Measurements from ENCODE around the gene DNMT3A.
A peak's percentile ranks its signal among the peaks of the same experiment; 100 is the strongest.

Gene DNMT3A

DNA sequence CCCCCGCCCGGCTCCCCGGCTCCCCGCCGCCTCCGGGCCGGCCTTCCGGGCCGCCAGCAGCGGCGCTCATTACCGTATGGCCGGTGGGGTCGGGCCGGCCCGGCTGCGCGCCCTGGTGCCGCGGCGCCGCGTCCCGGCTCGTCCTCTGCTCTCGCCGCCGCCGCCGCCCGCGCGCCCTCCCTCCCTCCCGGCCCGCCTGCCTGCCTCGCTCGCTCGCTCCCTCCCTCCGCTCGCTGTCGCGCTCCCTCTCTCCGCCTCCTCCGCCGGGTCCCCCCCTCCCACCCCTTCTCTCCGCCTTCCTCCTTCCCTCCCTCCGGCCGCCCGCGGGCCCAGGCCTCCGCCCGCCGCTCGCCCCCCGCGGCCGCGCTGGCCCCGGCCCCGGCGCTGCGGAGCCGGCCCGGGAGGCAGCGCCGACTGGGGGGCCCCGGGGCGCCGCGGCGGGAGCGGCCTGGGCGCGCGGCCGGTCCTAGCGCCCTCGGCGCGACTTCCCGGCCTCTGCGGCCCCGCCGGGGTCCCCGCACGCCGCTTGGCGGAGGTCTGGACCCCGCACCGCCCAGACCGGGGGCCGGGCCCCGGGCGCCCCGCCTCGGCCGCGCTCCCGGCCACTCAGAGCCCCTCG lies at the start of gene DNMT3A:
Gene DNMT3A (minus strand): TSS at position 173 of the 619 bp plus-strand sequence. CDS start 27,941 bp downstream, outside the sequence.
- DNase-seq: peak; percentile 87

DNA sequence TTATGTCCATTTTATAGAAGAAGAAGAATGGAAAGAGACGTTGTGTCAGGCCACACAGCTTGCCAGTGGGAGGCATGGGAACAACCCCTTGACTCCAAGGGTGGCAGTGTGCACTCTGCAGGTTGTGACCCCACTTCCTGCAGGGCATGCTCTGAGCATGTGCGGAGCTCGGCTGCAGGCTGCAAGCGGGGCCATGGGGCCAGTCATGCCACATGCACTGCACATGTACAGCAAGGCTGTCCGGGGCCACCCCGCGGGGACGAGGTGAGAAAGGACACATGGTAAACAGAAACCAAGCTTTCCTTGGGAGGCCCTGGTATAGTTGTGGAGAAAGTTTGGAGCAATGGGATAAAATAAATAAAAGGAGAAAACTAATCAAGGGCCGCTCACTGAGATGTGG lies 47.4 kb upstream of the DNMT3A start:
- DNase-seq: no peak

DNA sequence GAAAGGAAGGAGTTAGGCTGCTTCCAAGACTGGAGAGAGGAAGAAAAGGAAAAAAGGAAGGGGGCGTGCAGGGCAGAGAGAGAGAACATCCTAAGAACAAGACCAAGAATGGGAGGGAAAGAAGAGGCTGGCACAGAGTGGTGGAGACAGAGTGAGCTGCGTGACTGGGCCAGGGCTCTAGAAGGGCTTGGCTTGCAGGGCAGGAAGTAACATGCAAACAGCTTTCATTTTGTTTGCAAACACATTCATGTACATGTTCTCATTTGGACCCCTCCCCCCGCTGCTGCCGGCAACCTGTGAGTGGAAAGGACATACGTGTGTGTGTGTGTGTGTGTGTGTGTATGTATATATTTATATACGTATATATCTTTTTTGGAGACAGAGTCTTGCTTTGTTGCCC lies 46.8 kb upstream of the DNMT3A start:
- DNase-seq: no peak

DNA sequence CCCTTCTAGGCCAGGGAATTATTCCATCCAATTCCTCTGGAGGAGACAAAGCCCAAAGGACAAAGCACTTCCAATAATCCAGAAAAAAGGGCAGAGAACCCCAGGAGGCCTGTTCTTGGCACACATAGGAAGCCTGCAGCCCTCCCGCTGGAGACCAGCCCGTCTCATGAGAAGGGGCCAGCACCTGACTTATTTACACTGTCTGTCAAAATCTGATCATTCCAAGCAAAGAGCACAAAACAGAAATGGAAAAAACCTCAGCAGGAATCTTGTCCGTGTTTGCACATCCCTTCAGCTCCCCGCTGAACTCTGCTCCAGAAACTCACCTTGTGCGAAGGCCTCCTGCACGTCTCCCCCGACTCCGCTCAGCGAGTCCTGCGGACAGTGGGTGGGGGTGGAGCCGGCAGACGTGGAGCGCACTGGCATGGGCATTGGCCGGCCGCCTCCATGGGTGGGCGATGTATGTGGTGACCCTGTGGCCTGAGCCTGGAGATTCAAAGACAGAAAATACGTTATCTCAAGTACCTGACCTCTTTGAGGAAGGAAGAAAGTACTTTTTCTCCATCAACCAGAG lies 46.2 kb upstream of the DNMT3A start:
- DNase-seq: no peak

DNA sequence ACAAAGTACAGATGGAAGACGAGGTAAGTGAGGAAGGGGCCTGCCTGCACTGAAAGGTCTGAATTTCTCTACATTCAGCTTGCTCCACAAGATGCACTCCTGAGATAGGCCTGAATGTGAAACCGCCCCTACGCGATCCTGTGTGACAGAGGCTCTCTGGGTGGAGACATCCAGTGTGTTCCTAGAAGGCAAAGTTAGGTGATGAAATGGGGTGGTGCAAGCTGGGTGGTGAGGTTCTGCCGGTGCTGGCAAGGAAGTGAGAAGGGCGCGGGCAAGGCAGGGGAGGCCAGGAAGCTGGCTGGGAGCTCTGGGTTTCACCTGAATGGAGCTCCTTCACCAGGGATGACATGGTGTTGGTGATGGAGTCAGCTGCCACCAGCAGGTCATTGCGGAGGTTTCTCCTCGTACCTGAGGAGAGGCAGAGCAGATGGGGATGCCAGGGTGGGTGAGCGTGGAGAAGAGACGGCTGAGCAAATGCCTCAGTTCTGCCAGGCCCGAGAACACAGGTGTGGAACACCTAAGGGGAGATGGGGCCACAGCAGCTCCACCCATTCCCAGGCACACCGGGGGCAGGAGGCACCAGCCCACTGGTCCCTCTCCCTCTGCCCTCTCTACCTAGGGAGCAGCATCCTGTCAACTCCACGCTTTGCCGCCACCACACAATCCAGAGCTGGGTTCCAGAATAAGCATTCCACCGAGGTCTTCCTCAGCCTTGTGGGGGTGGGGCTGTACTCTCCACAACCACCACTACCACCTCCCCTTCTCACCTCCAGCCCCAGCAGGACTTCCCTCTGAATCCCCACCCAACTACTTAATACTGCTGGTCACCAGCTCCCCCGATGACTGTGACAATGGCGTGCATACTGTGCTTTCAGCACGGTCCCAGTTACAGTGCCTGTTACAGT lies 45.5 kb upstream of the DNMT3A start:
- no peak for DNase-seq

DNA sequence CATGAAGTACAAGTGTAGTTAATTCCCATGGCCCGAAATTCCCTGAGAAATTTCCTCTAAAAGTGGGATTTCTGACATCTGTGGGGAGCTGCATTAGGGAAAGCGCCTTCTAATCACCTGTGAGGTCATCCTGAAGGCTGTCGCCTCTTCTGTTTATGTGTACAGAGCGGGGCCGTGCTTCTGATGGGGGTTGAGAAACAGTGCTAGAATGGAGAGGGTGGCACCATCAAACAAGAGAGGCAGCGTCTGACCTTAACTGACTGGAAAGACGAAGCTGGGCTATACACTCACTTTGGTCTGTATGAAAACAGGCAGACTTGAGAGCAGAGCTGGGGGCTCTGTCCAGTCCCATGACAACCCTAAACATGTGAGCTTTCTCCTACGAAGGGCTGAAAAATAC lies 44.2 kb upstream of the DNMT3A start:
- no peak for DNase-seq

DNA sequence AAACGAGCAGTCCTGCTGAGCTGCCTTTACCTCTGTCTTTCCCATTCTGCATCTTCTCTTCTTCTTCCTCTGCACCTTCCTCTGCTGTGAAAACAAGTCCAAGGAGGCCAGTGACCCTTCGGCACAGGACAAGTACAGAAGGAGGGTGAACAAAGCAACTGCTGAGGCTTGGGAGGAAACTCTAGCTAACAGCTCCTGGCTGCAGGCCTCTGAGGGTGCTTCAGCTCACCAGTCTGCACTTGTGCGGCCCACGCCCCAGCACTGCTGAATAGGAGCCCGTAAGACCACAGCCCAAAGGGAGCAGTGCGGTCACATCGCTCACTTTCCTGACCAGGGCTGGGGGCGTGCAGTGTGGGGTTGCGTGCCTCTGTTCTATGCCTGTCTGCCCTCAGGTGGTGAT lies 42.1 kb upstream of the DNMT3A start:
- no peak for DNase-seq

DNA sequence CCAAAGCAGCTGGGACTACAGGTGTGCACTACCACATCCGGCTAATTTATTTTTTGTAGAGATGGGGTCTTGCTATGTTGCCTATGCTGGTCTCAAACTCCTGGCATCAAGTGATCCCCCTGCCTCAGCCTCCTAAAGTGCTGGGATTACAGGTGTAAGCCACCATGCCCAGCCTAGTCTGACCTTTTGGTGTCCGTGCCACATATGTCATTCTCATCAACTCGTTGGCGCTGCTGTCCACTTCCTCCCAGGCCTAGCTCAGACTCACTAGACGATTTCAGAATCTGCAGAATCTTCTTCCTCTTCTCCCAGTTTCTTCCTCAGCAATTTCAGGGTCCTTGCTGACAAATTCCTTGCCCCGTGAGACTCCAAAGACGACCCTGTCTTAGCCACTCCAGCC lies 39.8 kb upstream of the DNMT3A start:
- DNase-seq: no peak

DNA sequence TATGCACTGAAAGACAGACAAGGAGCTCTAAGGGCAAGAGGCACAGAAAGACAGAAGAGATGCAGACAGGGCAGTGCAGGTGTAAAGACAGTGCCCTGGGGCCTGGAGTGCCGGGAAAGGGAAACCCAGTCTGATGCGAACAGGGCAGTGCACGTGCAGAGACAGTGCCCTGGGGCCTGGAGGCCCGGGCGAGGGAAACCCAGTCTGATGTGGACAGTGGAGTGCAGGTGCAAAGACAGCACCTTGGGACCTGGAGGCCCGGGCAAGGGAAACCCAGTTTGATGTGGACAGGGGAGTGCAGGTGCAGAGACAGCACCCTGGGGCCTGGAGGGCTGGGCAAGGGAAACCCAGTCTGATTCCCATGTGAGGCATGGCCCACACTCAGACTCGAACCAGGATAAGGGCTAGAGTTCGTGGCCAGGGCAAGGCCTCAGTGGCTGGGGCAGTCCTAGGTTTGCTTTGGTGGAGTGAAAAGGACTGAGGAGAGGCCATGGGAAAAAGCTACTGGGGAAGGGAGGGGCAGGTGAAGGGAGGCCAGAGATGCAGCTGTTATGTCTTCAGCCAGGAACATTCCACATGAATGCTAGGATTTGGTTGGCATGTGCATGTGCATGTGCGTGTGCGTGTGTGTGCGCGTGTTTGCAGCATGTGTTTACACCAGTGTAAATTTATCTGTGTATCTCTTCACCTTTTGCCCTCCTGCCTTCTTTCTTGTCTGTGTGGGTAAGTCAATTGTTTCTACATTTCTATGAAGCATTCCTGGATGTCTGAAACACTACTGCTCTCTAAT lies 39.1 kb upstream of the DNMT3A start:
- no peak for DNase-seq

DNA sequence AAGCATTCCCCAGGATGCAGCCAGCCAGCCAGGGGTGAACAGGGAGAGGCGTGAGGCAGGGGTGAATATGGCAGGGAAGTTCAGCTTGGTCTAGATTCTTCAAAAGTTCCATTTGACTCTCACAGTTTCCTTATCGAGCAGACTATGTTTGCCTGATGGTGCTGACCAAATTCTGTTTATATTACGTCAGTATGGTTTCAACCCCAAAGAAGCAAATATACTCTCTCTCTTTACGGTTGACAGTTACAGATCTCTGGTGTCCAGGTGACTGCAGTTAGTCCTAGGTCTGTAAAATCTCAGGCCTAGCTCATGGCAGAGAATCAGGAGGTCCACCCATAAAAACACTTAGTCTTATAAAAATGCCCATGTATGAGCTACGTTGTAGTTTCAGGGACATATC lies 38.3 kb upstream of the DNMT3A start:
- DNase-seq: no peak

DNA sequence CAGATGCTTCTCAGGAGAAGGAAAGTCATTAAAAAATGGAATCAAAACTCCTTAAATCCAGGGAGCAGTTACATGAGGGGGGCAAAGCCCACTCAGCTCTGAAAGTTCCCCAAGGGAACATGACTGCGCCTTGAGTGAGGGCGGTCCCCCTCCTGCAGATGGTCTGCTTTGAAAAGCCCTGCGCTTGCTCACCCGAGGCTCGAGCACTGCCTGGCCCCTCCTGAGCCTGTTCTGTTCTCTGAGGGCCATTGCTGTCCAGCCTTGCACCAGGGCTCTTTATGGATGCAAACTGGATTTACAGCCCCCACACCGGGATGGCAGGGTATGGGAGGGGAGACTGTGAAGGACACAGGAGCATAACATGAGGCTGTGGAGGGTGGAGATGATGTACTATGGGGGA lies 37.8 kb upstream of the DNMT3A start:
- DNase-seq: no peak

DNA sequence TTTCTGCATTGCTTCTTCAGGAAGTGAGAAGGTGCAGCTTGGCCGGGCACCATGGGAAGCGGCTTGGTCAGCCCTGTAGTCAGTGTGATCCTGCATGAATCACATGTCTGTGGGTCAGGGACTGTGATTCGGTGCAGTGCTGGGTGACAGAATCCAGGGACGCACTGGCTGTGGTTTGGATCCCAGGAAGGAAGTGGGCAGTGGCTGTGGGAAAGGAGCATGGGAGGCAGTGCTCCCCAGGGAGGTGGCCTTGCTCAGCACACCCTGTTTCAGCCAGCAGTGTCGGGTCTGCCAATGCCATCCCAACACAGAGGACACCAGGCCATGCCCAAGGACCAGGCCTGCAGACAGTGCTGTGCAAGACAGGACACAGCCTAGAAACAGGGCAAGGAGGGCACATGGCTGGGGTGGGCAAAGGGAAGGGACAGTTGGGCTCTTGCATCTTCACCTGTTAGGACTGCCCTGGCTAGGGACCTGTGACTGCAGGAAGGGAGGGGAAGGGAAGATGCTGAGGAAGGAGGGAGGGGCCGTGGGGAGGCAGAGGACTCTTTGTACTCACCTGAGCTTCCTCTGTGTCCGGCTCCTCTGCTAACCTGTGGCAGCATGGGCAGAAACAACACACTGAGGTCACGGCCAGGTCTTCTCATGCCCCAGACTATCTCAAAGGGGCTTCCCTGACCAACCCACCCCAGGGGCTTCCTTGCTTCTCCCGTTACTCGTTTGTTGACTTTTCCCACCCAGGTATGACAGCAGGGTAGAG lies 37.2 kb upstream of the DNMT3A start:
- DNase-seq: no peak

DNA sequence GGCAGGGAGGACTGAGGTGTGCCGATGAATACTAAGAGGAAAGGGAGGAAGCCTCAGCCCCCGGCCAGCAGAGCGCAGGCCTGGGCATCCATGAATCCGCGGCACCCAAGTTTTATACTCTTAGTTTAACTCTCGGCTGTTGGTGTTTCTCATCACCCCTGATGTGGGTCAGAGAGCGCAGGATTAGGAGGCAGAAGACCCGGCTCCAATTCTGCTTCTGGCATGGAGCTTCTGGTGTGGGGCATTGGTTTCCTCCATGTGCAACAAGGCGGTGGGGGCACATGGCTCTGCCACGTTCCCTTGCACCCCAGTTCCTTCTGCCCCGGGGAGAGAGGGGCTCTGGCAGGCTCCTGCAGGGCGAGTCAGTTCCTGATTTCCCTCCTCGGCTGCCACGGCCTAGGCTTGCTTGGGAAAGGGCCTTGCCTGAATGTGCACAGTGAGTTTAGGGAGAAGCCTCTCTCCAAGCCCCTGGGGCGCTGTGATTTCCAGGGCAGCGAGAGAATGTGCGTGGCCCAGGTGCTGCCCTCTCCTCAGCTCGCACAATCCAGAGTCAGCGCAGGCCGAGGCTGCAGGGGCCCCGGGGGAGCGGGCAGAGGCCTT lies 36.2 kb upstream of the DNMT3A start:
- no peak for DNase-seq

DNA sequence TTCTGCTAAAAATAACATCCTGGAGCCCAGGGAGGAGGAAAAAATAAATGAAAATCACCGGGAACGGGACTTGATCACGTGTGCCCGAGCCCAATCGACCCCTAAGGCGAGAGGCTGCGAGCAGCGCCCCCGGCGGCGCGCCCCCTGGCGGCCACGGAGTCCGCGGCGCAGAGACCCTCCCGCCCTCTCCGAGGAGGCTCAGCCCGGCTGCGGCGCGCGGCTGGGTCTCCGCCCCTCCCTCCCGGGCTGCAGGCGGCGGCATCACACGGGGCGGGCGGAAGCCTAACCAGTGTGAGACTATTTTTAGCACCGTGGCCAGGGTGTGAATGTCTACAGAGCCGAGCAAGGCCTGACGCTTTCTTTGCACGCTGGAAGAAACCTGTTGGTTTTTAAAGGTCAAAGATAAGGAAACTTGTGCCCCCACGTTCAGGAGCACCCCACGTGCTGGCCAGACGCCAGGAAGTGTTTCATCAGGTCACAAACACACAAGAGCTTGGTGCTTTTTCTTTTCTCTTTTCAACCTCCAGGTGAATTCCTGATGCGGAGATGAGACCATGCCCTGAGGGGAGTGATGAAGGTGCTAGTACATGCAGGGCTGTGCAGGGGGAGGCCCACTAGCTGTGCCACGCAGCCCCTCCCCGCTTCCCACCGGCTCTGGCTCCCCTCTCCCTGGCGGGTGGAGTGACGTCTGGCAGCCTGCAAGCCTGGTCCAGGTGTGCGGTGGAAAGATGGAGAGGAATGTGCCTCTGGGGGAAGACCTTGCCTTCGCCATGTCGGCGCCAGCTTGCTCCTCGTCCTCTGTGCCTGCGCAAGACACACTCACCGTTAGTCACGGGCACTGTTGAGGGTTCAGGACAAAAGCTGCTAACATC lies 35.3 kb upstream of the DNMT3A start:
- DNase-seq: peak; percentile 97

DNA sequence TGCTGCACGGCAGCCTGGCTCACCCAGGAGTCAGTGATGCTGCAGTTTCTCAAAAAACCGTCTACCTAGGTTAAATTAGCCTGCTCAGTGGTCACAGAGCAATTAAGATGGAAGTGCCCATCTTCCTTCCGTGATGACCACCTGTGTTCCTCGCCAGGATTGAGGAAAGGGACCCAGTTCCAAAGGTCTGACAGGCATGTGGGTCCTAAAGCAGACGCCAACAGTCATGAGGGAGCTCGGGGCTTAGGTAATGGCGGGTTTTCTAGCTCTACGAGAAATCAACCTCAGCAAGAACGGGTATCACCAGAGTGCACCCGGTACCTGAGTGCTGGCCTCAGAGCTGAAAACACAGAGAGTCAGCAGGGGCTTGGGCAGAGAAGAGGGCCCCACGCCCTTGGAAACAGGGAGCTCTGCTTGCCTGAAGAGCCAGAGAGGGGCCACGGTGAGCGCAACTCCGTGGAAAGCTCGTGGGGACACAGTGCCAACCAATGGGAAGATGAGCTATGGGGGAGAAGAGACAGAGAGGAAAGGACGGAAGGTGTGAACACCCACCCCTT lies 34.3 kb upstream of the DNMT3A start:
- no peak for DNase-seq

DNA sequence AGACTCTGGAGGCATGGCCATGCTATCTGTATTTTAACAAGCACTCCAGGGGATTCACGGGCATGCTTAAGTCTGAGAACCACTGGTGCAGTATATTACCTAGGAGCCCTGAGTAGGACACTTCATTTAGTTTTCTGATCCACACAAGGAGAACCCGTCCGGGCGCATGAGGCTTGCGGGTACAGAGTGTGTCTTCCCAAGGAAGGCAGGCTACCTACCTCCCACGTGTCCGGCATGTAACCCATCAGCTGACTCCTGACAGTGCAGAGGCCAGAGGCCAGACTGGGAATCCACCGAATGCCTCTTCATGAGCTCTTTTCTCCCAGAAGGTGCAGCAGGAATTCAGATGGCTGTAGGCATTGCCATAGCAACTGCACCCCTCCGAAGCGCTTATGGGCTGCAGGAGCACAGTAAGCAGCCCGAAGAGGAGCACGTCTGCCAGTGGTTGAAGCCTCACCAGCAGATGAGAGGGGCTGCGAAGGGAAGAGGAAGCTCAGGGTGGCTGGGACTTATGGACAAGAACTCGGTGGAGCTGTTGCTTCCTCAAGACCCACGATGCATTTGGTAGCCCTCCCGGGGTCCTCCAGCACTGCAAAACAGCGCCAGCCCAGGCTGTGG lies 33.8 kb upstream of the DNMT3A start:
- no peak for DNase-seq

DNA sequence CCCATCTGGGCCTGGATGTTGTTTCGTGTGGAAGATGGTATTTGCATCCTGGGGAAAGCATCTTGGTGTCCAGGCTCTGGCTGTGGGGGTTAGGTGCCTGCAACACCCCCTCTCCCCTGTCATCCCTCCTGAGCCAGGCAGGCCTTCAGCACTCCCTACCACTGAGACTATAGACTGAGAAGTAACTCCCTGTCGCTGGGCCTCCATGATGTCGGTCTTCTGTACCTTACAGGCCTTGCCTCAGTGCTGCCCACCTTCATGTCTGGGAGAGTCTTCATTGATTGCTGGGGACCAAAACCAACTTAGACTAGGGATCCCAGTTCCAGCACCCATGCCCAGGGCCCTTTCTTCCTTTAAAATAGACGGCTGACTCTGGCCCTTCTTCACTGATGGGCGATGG lies 33.1 kb upstream of the DNMT3A start:
- DNase-seq: no peak

DNA sequence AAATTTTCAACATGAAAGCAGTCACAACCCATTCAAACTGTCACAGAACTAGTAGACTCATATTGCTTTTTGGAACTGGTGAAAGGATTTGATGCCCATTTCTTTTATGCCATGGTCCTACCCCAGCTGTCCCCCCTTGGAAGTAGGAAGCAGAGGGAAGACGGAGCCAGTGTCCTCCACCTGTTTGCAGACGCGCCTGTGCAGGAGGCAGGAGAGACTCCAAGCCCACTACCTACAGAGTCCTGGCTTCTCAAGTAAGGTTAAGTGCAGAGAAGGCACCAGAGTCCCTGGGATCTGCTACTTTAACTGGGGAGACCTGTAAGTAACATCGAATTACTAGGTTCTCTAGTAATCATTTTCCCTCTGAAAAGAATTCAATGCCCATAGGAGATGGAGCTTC lies 32.7 kb upstream of the DNMT3A start:
- DNase-seq: no peak

DNA sequence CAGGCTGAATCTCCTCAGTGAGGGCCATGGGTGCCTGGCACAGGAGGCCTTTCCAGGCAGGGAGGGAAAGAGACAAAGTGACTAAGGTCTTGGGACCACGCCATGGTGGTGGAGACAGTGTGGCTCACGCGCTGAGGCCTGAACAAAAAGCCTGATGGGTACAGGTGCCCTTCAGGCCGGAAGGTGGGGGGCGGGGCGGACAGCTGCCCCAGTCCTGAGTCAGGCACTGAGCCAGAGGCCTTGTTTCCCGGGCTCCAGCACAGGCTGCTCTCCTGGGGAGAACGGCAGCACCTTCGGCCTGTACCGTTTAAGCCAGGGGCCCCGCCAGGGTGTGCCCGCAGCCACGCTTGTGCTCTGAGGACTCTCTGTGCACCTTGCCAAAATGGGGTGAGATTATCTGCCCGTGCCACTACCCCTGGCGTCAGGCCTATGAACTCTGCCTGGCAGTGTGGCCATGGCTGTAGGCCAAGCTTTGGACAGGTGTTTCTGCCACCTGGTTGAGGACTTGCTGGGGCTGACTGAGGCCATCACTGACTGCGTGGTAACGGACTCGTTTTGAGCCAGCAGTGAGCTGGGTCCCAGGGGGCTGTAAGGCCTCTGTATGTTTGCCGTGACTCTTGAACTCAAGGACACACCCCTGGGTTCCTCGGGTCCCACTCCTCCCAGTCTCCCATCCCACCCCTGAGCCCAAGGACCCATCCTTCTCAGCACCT lies 31.7 kb upstream of the DNMT3A start:
- DNase-seq: no peak

All from hematopoietic multipotent progenitor cell treated with erythropoietin and hydrocortisone succinate and interleukin-3 and kit ligand, for 4 days (in vitro differentiated cells).